Measurements from ENCODE around the gene ATF6B.

ATF6B gene

DNA sequence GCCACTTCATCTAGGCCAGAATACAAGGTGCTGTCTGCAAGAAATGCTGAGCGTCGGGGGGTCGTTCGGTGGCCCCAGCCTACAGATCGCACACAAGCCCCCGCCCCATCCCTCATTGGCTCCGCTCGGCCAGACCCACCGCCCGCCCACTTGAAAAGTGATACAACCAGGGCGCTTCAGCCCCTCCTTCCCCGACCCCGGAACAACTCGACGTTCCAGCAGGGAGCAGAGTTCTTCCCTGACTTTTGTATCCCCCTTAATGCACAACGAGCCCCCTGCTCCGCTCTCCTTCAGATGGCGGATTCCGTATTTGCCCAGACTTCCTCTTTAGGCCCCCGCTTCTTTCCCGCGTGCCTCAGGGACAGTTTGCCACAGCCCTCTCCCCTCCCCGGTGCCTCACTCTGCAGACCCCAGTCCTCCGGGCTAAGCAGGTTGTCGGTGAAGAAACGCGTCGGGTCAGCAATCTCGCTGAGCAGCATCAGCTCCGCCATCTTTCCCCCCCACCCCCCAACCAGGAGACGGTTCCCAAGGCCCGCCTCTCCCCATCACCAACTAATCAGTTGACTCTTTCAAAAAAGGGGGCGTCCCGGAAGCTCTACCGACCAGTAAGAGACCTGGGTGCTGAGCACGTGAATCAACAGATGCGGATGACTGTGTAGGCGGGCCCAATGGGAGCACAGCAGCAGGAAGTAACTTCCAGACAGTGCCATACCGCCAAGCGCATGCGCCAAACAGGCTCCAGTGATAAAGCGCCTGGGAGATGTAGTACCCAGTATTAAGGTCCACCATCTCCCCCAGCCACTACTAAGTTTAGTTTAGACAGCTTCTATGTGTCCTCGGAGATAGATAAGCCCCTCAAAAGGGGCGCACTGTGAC, at the start of gene ATF6B:
TSS of gene ATF6B (minus strand) at position 530 of the 876 bp plus-strand sequence. CDS start at position 491, 39 bp downstream.
- DNase-seq, result peak; percentile 98

DNA sequence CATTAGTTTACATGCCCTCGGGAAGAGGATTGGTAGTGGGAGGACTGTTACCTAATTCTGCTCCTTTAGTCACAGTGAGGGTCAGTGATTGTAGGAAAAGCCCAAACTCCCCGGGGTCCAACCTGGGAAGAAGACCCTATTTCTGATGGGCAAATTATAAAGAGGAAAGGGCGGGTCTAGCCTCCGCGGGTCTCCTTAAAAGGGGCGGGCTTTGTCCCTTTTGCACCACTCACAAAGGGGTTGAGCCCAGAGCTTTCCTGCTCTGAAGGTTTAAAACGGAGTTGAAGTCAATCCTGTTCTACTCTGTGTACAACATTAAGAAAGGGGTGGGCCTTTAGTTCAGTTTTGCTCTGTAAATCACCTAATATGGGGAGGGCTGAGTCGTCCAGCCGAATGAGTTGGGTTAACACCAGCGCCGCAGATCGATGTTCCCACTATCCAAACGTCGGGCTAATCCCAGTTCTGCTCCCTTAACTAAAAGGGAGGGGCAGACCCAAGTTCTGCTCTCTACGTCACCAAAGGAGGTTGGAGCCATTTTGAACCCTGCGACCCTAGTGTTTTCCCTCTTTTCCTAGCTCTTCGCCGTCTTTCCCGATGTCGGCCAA, 49.2 kb upstream of the ATF6B start:
- no peak for DNase-seq

DNA sequence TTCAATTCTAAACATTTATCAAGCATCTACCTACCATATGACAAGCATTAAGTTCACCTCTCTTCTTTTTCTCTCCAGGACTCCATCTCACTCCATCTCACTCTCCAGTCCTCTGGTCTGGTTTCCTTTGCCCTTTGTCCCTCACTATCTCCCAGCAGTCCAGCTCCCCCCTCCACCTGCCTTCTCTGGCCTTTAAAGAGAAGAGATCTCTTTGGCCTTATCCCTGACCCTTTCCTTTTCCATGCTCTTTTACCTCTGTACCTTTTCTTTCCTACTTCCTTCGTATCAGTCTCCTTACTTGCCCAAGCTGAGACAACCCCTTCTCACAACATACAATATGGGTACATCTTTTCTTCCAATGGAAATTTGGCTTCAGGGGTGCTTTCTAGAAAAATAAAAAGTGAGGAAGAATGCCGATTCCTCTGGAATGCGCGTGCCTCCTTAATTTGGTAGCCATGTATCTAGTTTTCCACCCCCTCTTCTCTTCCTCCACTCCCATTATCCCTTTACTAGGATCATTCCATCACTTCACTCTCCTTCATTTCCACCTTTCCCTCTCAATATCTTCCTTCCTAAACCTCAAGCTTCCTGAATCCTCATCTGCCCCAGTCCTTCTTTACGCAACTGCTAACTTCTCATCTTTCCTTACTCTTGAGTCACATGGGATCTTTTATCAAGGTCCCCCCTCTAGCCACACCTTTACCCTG, 48.6 kb upstream of the ATF6B start:
- no peak for DNase-seq

DNA sequence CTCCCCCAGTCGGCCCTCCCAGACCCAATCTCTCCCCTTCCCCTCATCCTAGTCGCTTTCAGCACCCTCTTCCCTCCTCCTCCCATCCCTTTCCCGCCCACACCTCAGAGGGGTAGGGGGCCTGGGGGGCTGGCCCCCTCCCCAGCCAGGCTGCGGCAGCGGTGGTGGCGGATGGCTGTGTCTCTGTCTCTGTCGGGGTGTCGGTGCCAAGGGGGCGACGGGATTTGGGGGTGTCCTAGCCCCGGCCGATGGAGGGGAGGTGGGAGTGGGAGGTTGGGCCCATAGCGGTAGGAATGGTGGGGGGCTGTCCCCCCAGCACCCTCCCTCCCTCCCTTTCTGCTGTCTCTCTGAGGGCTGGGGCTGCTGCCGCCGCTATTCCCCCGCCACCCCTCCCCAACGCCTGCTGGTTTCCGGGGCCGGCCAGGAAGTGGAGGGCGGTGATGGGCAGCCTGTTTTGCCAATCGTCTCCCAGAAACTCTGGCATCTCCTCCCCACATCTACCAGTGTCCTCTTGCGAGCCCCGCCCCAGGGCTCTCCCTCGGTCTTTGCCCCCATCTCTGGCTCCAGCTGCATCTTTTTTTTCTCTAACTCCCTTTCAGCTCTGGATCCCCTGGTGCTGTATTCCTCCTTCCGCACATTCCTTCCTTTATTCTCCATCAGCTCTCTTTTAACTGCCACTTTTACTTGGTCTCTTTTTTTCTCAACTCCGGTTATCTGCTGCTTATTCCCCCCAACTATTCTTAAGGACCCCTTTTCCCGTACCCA, 47.8 kb upstream of the ATF6B start, which contains the start of gene AGPAT1:
TSS of gene AGPAT1 (minus strand) at position 374 of the 765 bp plus-strand sequence. CDS start 4,588 bp downstream, outside the sequence.
- DNase-seq, result peak; percentile 93

DNA sequence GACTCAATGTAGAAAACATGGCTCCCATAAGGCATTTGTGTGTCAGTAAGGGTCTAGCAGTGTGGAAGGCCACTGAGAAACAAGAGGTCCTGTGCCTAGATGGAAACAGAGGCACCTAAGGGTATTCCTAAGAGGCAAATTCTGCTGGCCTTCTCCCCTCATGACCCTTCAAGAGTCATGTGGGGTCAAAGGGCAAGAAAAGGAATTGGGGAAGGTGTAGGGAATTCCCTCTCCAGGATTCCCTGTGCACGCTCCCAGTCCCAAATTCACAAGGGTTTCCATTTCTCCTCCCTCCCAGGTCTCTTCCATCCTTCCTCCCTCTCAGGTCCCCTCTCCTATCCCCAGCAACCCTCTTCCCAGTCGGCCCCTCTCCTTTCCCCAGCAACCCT, 47.3 kb upstream of the ATF6B start:
- DNase-seq, result no peak

DNA sequence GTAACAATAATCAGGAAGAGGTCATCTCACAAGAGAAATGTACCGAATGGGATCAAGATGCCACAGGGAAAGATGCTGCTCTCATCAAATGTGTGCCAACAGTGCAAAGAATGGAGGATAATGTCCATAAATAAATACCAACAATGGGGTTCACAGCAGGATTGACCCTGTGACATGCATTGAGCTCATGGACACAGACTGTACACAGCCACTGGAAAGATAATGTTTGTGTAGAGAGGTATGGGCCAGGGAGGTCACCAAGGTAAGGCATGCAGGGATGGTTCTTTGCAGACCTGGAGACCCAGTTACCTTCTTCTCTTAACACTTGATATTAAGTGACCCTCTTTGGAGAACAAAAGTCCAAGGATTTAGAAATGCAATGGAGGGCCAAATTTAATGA, 46.4 kb upstream of the ATF6B start:
- DNase-seq, result no peak

DNA sequence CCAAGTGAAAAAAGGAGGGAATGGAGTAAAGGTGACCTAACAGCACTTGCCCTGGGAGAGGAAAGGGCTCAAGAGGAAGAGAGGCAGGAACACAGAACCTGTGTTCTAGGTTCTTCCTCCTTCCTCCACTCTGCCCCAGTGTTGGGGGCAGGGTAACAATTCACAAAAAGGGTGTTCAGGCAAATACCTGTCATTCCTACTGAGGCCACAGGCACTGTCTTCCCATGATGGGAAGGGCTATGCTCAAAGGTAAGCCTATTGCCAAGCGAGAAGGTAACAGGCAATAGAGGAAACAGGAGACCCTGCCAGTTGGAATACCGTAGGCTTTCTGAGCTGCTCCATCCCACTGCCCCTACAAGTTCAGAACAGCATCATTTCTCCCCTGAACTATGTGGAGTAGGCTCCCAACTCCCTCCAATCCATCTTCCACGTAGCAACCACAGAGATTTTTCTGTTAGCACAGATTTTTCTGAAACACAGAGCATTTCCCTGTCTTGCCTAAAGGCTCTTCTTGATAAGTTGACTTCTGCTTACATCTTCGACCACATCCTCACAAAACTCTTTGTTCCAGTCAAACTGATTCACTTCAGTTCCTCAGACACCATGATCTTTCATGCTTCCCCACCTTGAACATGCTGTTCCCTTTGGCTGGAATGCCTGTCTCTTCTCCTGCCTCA, 45.1 kb upstream of the ATF6B start:
- DNase-seq, result no peak

DNA sequence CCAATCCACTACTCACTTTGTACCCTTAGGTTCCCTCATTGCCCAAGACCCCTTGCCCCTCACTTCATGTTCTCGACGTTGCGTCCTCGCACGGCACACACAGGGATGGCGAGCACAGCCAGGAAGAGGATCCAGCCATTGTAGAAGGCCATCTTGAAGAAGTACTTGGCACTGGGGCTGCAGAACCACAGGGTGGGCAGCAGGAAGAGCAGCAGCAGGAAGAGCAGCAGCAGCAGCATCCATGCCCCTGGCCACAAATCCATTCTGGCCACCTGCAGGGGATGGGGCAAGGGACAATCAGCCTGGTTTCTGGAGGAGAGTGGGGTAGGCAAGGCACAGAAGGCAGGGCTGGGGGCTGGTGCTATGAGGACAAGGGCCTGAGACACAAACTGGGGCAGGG, 43.2 kb upstream of the ATF6B start:
- no peak for DNase-seq

DNA sequence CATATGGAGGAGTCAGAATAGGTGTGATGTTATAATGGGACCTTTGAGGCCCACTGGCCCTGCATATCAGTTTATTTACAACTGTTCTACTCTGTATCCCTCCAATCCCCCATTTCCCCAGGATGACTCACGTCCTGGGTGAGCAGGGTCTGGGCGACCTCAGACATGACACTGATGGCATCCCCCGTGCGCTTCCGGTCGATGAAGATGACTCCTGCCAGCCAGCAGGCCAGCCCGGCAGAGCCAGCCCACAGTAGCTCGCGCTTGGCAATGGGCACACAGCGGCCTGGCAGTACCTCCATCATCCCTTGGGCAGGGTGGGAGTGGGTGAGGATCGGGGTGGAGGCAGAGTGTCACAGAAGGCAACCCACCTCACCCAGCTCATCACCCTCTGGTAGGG, 42.2 kb upstream of the ATF6B start:
- DNase-seq, result no peak

DNA sequence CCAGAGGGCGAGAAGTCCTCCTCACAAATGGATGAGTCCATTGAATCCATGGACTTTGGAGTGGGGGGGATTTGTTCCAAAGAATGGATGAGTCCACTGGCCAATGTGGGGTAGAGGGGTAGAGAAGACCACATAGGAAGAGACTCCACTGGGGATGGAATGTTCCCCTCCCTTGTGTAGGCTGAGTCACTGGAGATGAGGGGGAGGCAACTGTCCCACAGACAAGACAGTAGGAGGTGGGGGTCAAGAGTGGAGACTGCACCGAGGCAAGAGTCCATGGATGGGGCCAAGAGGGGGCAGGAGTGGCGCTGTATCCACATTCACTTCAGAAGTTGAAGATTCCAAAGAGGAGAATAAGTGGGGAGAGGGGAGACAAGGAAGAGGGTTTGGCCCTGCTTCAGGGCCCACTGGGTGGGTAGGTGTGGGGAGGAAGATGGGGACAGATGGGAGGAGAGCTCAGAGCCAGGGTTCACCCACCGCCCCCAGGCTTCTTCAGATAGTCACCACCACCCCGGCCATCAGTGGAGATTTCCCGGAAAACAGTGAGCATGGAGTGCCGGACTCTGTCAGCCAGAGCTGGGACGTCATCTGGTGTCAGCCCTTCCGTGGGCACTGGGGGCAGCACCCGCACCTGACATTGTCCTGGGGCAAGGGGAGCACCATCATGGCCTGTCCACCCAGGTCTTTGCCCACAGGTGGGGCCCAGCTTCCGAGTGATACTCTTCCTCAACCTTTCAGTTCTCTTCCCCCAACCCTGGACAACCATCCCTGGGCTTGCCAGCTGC, 41.0 kb upstream of the ATF6B start:
- no peak for DNase-seq

DNA sequence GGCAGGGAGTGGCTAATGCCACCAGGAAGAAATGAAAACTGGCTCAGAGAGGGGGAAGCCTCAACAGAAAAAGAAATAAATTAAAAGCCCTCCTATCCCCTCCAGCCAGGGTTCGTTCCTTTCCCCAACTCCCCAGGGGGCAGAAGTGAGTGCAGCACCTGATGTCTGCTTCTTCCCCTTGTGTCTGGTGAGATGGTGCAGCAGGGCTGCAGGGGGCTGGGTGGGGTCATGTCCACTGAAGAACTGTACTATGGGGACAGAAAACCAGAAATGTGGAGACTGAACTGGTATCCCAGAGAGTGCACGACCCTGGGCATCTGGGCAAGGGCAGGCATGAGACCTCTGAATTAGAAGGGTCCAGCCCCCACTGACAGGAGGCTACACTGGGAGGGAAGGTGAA, 40.3 kb upstream of the ATF6B start:
- DNase-seq, result no peak

DNA sequence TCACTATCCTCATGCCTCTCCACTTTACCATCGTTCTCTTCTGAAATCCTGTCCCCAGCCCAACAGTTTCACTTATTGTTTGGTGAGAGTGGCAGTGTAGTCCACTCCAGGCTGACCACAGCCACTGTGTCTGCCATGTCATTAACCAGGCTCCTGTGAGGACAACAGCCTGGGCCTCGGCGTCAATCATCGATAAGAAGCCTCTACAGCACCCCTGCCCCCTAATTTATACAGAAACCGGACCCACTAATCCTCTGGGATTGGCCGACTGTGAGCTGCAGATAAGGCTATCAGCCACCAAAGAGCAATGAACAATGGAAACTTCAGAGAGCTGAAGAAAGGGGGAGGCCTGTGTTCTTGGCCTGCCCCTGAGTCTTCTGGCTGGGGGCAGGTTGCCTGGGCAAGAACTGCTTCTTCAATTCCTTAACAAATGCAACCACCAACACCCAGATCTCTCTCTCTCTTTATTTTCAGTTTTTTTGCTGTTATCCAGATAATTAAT, 39.8 kb upstream of the ATF6B start:
- DNase-seq, result no peak

DNA sequence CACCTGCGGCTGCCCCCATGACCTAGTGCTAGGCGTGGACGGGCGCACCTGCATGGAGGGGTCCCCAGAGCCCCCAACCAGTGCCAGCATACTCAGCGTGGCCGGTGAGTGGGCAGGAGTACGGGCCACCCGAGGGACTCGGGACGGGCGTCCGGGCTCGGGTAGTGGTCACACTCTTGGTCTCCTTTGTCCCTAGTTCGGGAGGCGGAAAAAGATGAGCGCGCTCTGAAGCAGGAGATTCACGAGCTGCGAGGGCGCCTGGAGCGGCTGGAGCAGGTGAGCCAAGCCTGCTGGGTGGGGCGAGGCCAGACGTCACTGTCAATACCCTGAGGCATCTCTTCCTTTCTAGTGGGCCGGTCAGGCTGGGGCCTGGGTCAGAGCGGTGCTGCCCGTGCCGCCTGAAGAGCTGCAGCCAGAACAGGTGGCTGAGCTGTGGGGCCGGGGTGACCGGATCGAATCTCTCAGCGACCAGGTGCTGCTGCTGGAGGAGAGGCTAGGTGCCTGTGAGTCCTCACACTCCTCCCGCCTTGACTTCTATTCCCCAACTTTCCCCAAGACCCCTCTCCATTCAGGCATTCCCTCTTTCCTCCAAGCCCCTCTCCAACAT, 39.2 kb upstream of the ATF6B start:
- no peak for DNase-seq

DNA sequence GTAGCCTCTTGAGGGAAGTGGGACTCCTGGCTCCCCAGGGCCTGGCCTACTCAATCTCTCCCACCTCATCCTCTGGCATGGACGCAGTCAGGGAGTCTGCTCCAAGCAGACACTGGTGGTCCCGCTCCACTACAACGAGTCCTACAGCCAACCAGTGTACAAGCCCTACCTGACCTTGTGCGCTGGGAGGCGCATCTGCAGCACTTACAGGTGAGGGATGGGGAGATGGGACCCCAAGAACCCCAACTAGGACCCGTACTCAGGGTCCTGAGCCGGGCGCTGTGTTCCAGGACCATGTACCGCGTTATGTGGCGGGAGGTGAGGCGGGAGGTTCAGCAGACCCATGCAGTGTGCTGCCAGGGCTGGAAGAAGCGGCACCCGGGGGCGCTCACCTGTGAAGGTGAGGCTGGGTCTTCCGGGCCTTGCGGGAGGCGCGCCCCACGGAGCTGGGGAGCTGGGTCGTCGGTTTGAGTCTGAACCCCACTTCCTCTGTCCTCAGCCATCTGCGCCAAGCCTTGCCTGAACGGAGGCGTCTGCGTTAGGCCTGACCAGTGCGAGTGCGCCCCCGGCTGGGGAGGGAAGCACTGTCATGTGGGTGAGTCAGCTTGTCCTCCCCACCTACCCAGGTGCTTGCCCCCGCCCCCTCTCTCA, 38.5 kb upstream of the ATF6B start:
- no peak for DNase-seq

DNA sequence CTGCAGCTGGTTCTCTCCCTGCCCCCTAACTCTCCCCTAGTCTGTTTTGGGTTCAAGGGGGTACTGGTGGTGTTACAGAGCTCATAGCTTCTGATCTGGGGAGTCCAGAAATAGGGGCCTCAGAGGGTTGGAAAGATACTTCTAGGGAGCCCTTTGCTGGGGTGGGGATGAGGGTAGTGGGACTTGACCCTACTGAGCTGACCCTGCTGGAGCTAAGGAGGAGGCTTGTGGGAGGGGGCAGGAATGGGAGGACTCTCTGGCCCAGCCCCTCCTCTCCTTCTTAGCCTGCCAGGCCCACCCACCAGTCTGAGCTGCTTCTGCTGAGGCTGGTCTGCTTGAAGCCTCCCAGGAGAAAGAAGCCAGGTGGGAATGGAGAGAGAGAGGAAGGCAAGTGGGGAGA, 36.2 kb upstream of the ATF6B start, which contains the start of gene EGFL8:
TSS of gene EGFL8 (plus strand) at position 301 of the 400 bp plus-strand sequence. CDS start 1,571 bp downstream, outside the sequence.
- DNase-seq, result no peak

DNA sequence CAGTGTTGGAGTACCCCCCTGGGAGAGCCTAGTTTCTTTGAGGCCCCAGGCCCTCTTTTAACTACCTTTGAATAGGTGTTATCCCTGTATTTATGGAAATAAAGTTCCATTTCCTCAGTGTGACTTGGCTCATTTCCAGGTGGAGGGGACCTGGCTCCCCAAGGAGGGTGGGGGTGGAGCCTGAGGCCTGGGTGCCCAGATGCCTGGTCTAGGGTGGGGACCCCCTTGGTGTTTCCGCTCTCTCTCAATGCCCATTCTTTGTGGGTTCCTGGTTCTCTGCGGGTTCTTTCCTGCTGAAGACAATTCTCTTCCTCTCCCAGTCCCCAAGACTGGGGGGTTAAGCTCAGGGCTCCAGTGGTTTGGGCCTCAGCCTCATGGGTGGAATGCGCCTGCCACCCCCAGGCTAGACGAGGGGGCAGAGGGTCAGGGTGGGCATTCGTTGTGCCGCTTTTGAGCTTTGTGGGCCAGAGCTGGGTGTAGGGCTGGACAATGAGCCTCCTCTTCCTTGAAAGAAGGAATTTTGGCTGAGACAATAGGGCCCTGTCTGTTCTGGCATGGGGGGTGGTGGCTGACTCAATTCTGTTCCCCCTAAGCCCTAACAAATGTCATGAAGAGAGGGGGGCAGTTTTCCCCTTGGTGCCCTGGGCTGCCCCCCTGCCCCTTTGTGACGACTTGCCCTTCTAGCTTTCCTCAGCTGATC, 35.7 kb upstream of the ATF6B start:
- no peak for DNase-seq

DNA sequence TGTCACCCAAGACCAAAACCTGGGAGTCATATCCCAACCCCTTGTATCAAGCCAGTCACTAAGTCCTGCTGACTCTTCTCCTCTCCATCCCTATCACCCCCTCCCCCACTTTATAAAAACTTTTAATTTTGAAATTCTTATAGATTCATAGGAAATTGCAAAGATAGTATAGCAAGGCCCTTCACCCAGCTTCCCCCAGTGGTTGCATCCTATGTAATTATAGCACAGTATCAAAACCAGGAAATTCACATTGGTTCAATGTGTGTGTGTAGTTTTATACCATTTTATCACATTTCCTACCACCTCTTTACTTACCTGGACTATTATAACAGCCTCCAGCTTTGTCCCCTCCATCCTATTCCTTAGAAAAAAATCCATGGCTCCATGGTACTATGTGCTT, 30.0 kb upstream of the ATF6B start:
- no peak for DNase-seq

DNA sequence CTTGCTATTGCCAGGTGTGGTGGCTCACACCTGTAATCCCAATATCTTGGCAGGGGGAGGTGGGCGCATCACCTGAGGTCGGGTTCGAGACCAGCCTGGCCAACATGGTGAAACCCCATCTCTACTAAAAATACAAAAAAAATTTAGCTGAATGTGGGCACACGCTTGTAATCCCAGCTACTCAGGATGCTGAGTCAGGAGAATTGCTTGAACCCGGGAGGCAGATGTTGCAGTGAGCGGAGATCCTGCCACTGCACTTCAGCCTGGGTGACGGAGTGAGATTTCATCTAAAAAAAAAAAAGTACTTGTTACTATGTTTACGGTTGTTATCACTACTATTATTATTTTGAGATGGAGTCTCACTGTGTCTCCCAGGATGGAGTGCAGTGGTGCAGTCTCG, 28.8 kb upstream of the ATF6B start:
- no peak for DNase-seq

DNA sequence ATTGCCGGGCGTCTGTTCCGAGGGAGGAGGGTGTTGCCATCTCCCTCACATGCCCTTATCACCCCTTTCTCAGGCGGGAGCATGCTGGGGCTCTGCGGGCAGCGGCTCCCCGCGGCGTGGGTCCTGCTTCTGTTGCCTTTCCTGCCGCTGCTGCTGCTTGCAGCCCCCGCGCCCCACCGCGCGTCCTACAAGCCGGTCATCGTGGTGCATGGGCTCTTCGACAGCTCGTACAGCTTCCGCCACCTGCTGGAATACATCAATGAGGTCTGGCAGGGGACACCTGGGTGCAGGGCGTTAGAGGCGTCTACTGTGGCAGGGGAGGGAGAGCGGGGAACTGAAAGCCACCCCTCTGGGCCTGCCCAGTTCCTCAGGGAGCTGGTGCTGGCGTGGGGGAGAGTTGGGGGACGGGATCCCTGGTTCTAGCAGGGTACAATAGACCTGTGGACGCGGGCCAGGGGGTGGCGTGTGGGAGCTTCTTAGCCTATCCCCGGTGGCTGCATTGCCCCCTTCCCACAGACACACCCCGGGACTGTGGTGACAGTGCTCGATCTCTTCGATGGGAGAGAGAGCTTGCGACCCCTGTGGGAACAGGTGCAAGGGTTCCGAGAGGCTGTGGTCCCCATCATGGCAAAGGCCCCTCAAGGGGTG, 26.6 kb upstream of the ATF6B start:
- peak; percentile 61 for DNase-seq

Measured in NCI-H1436 (cell line).